Ovary (tissue), 3 donors: ENCODE data around the gene PNPT1.

Experiments
- CTCF ChIP-seq, 3 donors: fragments of 450-650 bp in 2 of 3; fragments of 200-600 bp in 1 of 3; IDR thresholded peaks; one replicate each; pipeline versions ENCODE4 v1.5.1 to v1.8.0; 2016 to 2022; ENCODE audit warnings: antibody characterized with exemption in 3 of 3, mild to moderate bottlenecking in 1 of 3
- POLR2A ChIP-seq: fragments of 450-650 bp; IDR thresholded peaks from one replicate; pipeline ENCODE4 v1.6.1; 2017; ENCODE audit warnings: antibody characterized with exemption, mild to moderate bottlenecking, moderate library complexity
- donor health status: DM: no; HTN: no; CAD: no.

- no peak for TF ChIP-seq CTCF (IDR thresholded peaks at IDR 0.05)
- TF ChIP-seq POLR2A = no peak
Observed at GRCh38 chr2:55719852-55720251, 26.2 kb upstream of the PNPT1 start.
